GM18499 (cell line): Measurements from ENCODE around the gene ZNF674.
"Not testable (repeated sequence)": the region's sequence is repeated elsewhere in the genome, so short reads cannot be mapped to it uniquely, and the experiment has no call there.

ENCODE experiments used
- ATAC-seq: cut with Tn5 transposase; IDR thresholded peaks from one replicate; pipeline ENCODE4 v1.9.1; 2021; ENCODE audit warnings: moderate number of reproducible peaks; ENCODE audit not compliant: insufficient read depth, unreplicated experiment

ZNF674 gene

GRCh38 chrX:46571423-46572339 is 26.5 kb upstream of the ZNF674 start:
- no peak for ATAC-seq

- no peak for ATAC-seq
These were observed 24.4 kb upstream of the ZNF674 start for GRCh38 chrX:46569621-46570020.

- ATAC-seq, result no peak
These were observed 22.2 kb upstream of the ZNF674 start for GRCh38 chrX:46567388-46567787.

GRCh38 chrX:46561824-46562657 is 16.8 kb upstream of the ZNF674 start:
- peak; percentile 97 for ATAC-seq

GRCh38 chrX:46559062-46559461 is 13.8 kb upstream of the ZNF674 start:
- no peak for ATAC-seq

GRCh38 chrX:46554942-46555341 is 9.7 kb upstream of the ZNF674 start:
- no peak for ATAC-seq

- no peak for ATAC-seq
These were observed 8.7 kb upstream of the ZNF674 start for GRCh38 chrX:46553935-46554334.

GRCh38 chrX:46551494-46552128 is 6.4 kb upstream of the ZNF674 start:
- no peak for ATAC-seq

GRCh38 chrX:46549914-46550313 is 4.7 kb upstream of the ZNF674 start:
- ATAC-seq, result no peak

- ATAC-seq, result no peak
These were observed 2.6 kb upstream of the ZNF674 start for GRCh38 chrX:46547857-46548256.

GRCh38 chrX:46544527-46544926 is 694 bp downstream of the ZNF674 start:
- ATAC-seq, result not testable (repeated sequence)

GRCh38 chrX:46543441-46543840 is 1.8 kb downstream of the ZNF674 start:
- no peak for ATAC-seq

GRCh38 chrX:46531442-46531841 is 13.8 kb downstream of the ZNF674 start:
- no peak for ATAC-seq

- ATAC-seq, result not testable (repeated sequence)
These were observed 14.8 kb downstream of the ZNF674 start for GRCh38 chrX:46530404-46530908.

GRCh38 chrX:46529740-46530403 is 15.3 kb downstream of the ZNF674 start:
- not testable (repeated sequence) for ATAC-seq

- not testable (repeated sequence) for ATAC-seq
These were observed 16.6 kb downstream of the ZNF674 start for GRCh38 chrX:46528640-46529039.

- no peak for ATAC-seq
These were observed 39.1 kb downstream of the ZNF674 start for GRCh38 chrX:46506076-46506475.

GRCh38 chrX:46502848-46503247 is 42.4 kb downstream of the ZNF674 start:
- no peak for ATAC-seq

- no peak for ATAC-seq
These were observed 45.2 kb downstream of the ZNF674 start for GRCh38 chrX:46500054-46500453.

GRCh38 chrX:46488712-46489111 is 56.5 kb downstream of the ZNF674 start:
- ATAC-seq, result no peak
